GM23338 (cell line): ENCODE data around the gene OBSCN. TPM values are rescaled to one million over a fixed set of nuclear protein-coding genes. Genes with fewer than 3 reads are reported as not detected.

Experiments used
- ATAC-seq: fragments of 200-7000 bp; cut with Tn5 transposase; 3 replicates; pipeline ENCODE4 v1.9.1; 2020
- DNase-seq: peaks from one replicate; pipeline ENCODE4 v3.0.0-alpha.2; 2015; ENCODE audit warnings: low spot score
- H2AFZ ChIP-seq: fragments of 200-600 bp; sonication (generic); 2 replicates; pipeline ENCODE4 v1.8.0; 2016; ENCODE audit warnings: antibody characterized with exemption, mild to moderate bottlenecking, moderate library complexity
- H3F3A ChIP-seq: fragments of 200-600 bp; sonication (generic); replicated peaks from 2 replicates; pipeline ENCODE4 v1.8.0; 2017; ENCODE audit warnings: antibody characterized with exemption, mixed run types, low read depth
- H3K27ac ChIP-seq: fragments of 200-600 bp; sonication (generic); 2 replicates; pipeline ENCODE4 v1.6.1; 2016; ENCODE audit warnings: low read depth
- H3K27me3 ChIP-seq: fragments of 200-600 bp; sonication (generic); 2 replicates; pipeline ENCODE4 v1.8.0; 2016; ENCODE audit warnings: mild to moderate bottlenecking, mixed run types, moderate library complexity; ENCODE audit not compliant: insufficient read depth
- H3K36me3 ChIP-seq: fragments of 200-600 bp; sonication (generic); 2 replicates; pipeline ENCODE4 v1.8.0; 2016; ENCODE audit warnings: mild to moderate bottlenecking; ENCODE audit not compliant: insufficient read depth
- H3K4me1 ChIP-seq: fragments of 200-600 bp; sonication (generic); 2 replicates; pipeline ENCODE4 v1.8.0; 2016; ENCODE audit warnings: mild to moderate bottlenecking, moderate library complexity; ENCODE audit not compliant: insufficient read depth
- H3K4me2 ChIP-seq: fragments of 200-600 bp; sonication (generic); 2 replicates; pipeline ENCODE4 v1.7.1; 2017; ENCODE audit warnings: mixed run types
- H3K4me3 ChIP-seq: fragments of 200-600 bp; sonication (generic); 2 replicates; pipeline ENCODE4 v1.6.1; 2016; ENCODE audit warnings: mixed run types
- H3K79me2 ChIP-seq: fragments of 200-600 bp; sonication (generic); replicated peaks from 2 replicates; pipeline ENCODE4 v1.8.0; 2017; ENCODE audit warnings: mild to moderate bottlenecking; ENCODE audit not compliant: insufficient read depth
- H3K9me2 ChIP-seq: fragments of 200-600 bp; sonication (generic); 2 replicates; pipeline ENCODE4 v1.8.0; 2017; ENCODE audit not compliant: insufficient read depth
- H4K20me1 ChIP-seq: fragments of 200-600 bp; sonication (generic); replicated peaks from 2 replicates; pipeline ENCODE4 v1.8.0; 2017; ENCODE audit warnings: mild to moderate bottlenecking; ENCODE audit not compliant: insufficient read depth
- H3K27ac Mint-ChIP-seq: 2 replicates; pipeline ENCODE4 v1.8.0; 2020; ENCODE audit warnings: inconsistent platforms, mild to moderate bottlenecking, moderate library complexity, mixed read lengths
- H3K27me3 Mint-ChIP-seq: 3 replicates; pipeline ENCODE4 v1.8.0; 2022; ENCODE audit warnings: low read depth, mild to moderate bottlenecking, moderate library complexity, mixed read lengths, inconsistent platforms; ENCODE audit not compliant: insufficient read depth, poor library complexity
- H3K36me3 Mint-ChIP-seq: 3 replicates; pipeline ENCODE4 v1.8.0; 2021; ENCODE audit warnings: low read depth, mild to moderate bottlenecking, inconsistent platforms, moderate library complexity, mixed read lengths
- H3K4me1 Mint-ChIP-seq: 3 replicates; pipeline ENCODE4 v1.8.0; 2020; ENCODE audit warnings: mild to moderate bottlenecking, inconsistent platforms, mixed read lengths
- H3K4me3 Mint-ChIP-seq: 3 replicates; pipeline ENCODE4 v1.8.0; 2021; ENCODE audit warnings: moderate library complexity, mild to moderate bottlenecking, inconsistent platforms, mixed read lengths
- H3K9me3 Mint-ChIP-seq: 3 replicates; pipeline ENCODE4 v1.8.0; 2020; ENCODE audit warnings: moderate library complexity, mild to moderate bottlenecking, inconsistent platforms, mixed read lengths
- CREB1 ChIP-seq: fragments of 250-450 bp; sonication (Bioruptor Pico); IDR thresholded peaks from 2 replicates; pipeline ENCODE4 v1.5.0; 2020; ENCODE audit warnings: low read depth, mild to moderate bottlenecking, moderate library complexity
- EZH2phosphoT487 ChIP-seq: fragments of 200-600 bp; sonication (generic); IDR thresholded peaks from one replicate; pipeline ENCODE4 v1.8.1; 2018; ENCODE audit warnings: antibody characterized with exemption; ENCODE audit not compliant: unreplicated experiment
- POLR2AphosphoS5 ChIP-seq: IDR thresholded peaks from 2 replicates; pipeline ENCODE4 v1.6.1; 2016; ENCODE audit warnings: antibody characterized with exemption, low read depth
- ZNF114 ChIP-seq: fragments of 250-450 bp; sonication (Bioruptor Pico); IDR thresholded peaks from 2 replicates; pipeline ENCODE4 v1.5.0; 2020; ENCODE audit warnings: mild to moderate bottlenecking, moderate library complexity
- ZNF331 ChIP-seq: fragments of 250-450 bp; sonication (Bioruptor Pico); IDR thresholded peaks from 2 replicates; pipeline ENCODE4 v1.5.0; 2020; ENCODE audit warnings: low read depth, mild to moderate bottlenecking, moderate library complexity
- polyA plus RNA-seq: library from polyadenylated mRNA; unstranded; fragments of >200 nt; fragmentation: Nextera tagmentation; extraction: Ambion mirVana; gene quantifications from 2 replicates; pipeline ENCODE4 v1.2.1, GENCODE V29; 2016
- total RNA-seq: library from RNA; depleted of rRNA; stranded (reverse); fragments of >200 nt; shearing (Covaris generic); gene quantifications from 2 replicates; pipeline ENCODE4 v1.2.3, GENCODE V29; 2014
- TF ChIP-seq, protein P1 (sequence below): fragments of 250-450 bp; sonication (Bioruptor Pico); IDR thresholded peaks from 2 replicates; pipeline ENCODE4 v1.5.0; 2020; ENCODE audit warnings: mild to moderate bottlenecking, moderate library complexity
- TF ChIP-seq, protein P2 (sequence below), 2 experiments: fragments of 200-600 bp in 1 of 2; sonication (generic) in 1 of 2; conservative IDR thresholded peaks; 2 replicates each; pipeline versions ENCODE4 v1.5.1 to v1.6.1; 2016 to 2017; ENCODE audit warnings: antibody characterized with exemption in 2 of 2, low read depth in 2 of 2, mild to moderate bottlenecking in 2 of 2, moderate library complexity in 1 of 2
- TF ChIP-seq, protein P3 (sequence below): IDR thresholded peaks from 2 replicates; pipeline ENCODE4 v1.6.1; 2016; ENCODE audit warnings: antibody characterized with exemption

Gene OBSCN
- total and polyA plus RNA-seq, 2 experiments from 2014 or later = 8.4 to 38.5 TPM

- TF ChIP-seq, protein P1, sequence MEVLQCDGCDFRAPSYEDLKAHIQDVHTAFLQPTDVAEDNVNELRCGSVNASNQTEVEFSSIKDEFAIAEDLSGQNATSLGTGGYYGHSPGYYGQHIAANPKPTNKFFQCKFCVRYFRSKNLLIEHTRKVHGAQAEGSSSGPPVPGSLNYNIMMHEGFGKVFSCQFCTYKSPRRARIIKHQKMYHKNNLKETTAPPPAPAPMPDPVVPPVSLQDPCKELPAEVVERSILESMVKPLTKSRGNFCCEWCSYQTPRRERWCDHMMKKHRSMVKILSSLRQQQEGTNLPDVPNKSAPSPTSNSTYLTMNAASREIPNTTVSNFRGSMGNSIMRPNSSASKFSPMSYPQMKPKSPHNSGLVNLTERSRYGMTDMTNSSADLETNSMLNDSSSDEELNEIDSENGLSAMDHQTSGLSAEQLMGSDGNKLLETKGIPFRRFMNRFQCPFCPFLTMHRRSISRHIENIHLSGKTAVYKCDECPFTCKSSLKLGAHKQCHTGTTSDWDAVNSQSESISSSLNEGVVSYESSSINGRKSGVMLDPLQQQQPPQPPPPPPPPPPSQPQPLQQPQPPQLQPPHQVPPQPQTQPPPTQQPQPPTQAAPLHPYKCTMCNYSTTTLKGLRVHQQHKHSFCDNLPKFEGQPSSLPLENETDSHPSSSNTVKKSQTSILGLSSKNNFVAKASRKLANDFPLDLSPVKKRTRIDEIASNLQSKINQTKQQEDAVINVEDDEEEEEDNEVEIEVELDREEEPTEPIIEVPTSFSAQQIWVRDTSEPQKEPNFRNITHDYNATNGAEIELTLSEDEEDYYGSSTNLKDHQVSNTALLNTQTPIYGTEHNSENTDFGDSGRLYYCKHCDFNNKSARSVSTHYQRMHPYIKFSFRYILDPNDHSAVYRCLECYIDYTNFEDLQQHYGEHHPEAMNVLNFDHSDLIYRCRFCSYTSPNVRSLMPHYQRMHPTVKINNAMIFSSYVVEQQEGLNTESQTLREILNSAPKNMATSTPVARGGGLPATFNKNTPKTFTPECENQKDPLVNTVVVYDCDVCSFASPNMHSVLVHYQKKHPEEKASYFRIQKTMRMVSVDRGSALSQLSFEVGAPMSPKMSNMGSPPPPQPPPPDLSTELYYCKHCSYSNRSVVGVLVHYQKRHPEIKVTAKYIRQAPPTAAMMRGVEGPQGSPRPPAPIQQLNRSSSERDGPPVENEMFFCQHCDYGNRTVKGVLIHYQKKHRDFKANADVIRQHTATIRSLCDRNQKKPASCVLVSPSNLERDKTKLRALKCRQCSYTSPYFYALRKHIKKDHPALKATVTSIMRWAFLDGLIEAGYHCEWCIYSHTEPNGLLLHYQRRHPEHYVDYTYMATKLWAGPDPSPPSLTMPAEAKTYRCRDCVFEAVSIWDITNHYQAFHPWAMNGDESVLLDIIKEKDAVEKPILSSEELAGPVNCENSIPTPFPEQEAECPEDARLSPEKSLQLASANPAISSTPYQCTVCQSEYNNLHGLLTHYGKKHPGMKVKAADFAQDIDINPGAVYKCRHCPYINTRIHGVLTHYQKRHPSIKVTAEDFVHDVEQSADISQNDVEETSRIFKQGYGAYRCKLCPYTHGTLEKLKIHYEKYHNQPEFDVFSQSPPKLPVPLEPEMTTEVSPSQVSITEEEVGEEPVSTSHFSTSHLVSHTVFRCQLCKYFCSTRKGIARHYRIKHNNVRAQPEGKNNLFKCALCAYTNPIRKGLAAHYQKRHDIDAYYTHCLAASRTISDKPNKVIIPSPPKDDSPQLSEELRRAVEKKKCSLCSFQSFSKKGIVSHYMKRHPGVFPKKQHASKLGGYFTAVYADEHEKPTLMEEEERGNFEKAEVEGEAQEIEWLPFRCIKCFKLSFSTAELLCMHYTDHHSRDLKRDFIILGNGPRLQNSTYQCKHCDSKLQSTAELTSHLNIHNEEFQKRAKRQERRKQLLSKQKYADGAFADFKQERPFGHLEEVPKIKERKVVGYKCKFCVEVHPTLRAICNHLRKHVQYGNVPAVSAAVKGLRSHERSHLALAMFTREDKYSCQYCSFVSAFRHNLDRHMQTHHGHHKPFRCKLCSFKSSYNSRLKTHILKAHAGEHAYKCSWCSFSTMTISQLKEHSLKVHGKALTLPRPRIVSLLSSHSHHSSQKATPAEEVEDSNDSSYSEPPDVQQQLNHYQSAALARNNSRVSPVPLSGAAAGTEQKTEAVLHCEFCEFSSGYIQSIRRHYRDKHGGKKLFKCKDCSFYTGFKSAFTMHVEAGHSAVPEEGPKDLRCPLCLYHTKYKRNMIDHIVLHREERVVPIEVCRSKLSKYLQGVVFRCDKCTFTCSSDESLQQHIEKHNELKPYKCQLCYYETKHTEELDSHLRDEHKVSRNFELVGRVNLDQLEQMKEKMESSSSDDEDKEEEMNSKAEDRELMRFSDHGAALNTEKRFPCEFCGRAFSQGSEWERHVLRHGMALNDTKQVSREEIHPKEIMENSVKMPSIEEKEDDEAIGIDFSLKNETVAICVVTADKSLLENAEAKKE (CRISPR knock-in tag) = no peak
- no peak for TF ChIP-seq ZNF114 (CRISPR knock-in tag)
- TF ChIP-seq, protein P2, sequence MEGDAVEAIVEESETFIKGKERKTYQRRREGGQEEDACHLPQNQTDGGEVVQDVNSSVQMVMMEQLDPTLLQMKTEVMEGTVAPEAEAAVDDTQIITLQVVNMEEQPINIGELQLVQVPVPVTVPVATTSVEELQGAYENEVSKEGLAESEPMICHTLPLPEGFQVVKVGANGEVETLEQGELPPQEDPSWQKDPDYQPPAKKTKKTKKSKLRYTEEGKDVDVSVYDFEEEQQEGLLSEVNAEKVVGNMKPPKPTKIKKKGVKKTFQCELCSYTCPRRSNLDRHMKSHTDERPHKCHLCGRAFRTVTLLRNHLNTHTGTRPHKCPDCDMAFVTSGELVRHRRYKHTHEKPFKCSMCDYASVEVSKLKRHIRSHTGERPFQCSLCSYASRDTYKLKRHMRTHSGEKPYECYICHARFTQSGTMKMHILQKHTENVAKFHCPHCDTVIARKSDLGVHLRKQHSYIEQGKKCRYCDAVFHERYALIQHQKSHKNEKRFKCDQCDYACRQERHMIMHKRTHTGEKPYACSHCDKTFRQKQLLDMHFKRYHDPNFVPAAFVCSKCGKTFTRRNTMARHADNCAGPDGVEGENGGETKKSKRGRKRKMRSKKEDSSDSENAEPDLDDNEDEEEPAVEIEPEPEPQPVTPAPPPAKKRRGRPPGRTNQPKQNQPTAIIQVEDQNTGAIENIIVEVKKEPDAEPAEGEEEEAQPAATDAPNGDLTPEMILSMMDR (conservative IDR thresholded peaks at IDR 0.05; ENCODE audit: low read depth in 2 of 2) = no peak
Observed at GRCh38 chr1:228352677-228353481, 145.0 kb downstream of the OBSCN start (continued).

GRCh38 chr1:228353601-228354371 lies 145.9 kb downstream of the OBSCN start:
- H3K27me3 Mint-ChIP-seq = no peaks in the 10 kb centered on the region
- H3K36me3 Mint-ChIP-seq = no peaks in the 10 kb centered on the region; the same call in 2 of the 3 replicates
- H3K27ac ChIP-seq = no peak overlapping the region
- H4K20me1 ChIP-seq = no peaks in the 10 kb centered on the region
- no peaks in the 10 kb centered on the region for H3K79me2 ChIP-seq
- H3K4me3 Mint-ChIP-seq = no peak overlapping the region
- no peak for DNase-seq
- H3K9me2 ChIP-seq = no peaks in the 10 kb centered on the region
- H2AFZ ChIP-seq = no peak overlapping the region
- H3K4me1 ChIP-seq = no peaks in the 10 kb centered on the region
- no peak overlapping the region for H3K4me2 ChIP-seq
- H3F3A ChIP-seq = no peaks in the 10 kb centered on the region
- ATAC-seq = no peak
- no peak overlapping the region for H3K27ac Mint-ChIP-seq
- H3K9me3 Mint-ChIP-seq = no peaks in the 10 kb centered on the region; the same call in 2 of the 3 replicates
- H3K27me3 ChIP-seq = no peaks in the 10 kb centered on the region
- no peaks in the 10 kb centered on the region; the same call in 2 of the 3 replicates for H3K4me1 Mint-ChIP-seq
- H3K4me3 ChIP-seq = no peak overlapping the region
- no peaks in the 10 kb centered on the region for H3K36me3 ChIP-seq
- TF ChIP-seq EZH2phosphoT487 (no peak), ZNF331 (CRISPR knock-in tag) (no peak), POLR2AphosphoS5 (no peak), CREB1 (CRISPR knock-in tag) (no peak), ZNF114 (CRISPR knock-in tag) (no peak)
- TF ChIP-seq, protein P2 (conservative IDR thresholded peaks at IDR 0.05; ENCODE audit: low read depth in 2 of 2) = no peak
- TF ChIP-seq, protein P3, sequence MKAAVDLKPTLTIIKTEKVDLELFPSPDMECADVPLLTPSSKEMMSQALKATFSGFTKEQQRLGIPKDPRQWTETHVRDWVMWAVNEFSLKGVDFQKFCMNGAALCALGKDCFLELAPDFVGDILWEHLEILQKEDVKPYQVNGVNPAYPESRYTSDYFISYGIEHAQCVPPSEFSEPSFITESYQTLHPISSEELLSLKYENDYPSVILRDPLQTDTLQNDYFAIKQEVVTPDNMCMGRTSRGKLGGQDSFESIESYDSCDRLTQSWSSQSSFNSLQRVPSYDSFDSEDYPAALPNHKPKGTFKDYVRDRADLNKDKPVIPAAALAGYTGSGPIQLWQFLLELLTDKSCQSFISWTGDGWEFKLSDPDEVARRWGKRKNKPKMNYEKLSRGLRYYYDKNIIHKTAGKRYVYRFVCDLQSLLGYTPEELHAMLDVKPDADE = no peak
